Liver (tissue), 3 donors: ENCODE results near the gene RTL9.

ENCODE experiments used
- CTCF ChIP-seq: fragments of 150-350 bp; IDR thresholded peaks from 2 replicates; pipeline ENCODE4 v1.5.1; 2017; ENCODE audit warnings: improper control_type of control experiment, low read depth, low read length; ENCODE audit not compliant: missing input control
- FOXA1 ChIP-seq: IDR thresholded peaks from 2 replicates; pipeline ENCODE4 v1.6.1; 2016; ENCODE audit warnings: antibody characterized with exemption
- JUND ChIP-seq, 2 donors: IDR thresholded peaks; 2 replicates each; pipeline ENCODE4 v1.6.1; 2016; ENCODE audit warnings: antibody characterized with exemption in 2 of 2
- TAF1 ChIP-seq: conservative IDR thresholded peaks from 2 replicates; pipeline ENCODE4 v1.6.1; 2016; ENCODE audit warnings: antibody characterized with exemption, mild to moderate bottlenecking
- YY1 ChIP-seq: IDR thresholded peaks from 2 replicates; pipeline ENCODE4 v1.6.1; 2016; ENCODE audit warnings: antibody characterized with exemption, mild to moderate bottlenecking
- TF ChIP-seq, protein P1 (sequence below): IDR thresholded peaks from 2 replicates; pipeline ENCODE4 v1.6.1; 2016; ENCODE audit warnings: antibody characterized with exemption, mild to moderate bottlenecking
- donor health status: healthy.
- donor health status: healthy.

GRCh38 chrX:110397339-110397738 lies 38.7 kb downstream of the RTL9 start:
- TF ChIP-seq CTCF (no peak), YY1 (no peak), FOXA1 (no peak), TAF1 (no peak), JUND (IDR thresholded peaks at IDR 0.05) (no peak)
- TF ChIP-seq, protein P1, sequence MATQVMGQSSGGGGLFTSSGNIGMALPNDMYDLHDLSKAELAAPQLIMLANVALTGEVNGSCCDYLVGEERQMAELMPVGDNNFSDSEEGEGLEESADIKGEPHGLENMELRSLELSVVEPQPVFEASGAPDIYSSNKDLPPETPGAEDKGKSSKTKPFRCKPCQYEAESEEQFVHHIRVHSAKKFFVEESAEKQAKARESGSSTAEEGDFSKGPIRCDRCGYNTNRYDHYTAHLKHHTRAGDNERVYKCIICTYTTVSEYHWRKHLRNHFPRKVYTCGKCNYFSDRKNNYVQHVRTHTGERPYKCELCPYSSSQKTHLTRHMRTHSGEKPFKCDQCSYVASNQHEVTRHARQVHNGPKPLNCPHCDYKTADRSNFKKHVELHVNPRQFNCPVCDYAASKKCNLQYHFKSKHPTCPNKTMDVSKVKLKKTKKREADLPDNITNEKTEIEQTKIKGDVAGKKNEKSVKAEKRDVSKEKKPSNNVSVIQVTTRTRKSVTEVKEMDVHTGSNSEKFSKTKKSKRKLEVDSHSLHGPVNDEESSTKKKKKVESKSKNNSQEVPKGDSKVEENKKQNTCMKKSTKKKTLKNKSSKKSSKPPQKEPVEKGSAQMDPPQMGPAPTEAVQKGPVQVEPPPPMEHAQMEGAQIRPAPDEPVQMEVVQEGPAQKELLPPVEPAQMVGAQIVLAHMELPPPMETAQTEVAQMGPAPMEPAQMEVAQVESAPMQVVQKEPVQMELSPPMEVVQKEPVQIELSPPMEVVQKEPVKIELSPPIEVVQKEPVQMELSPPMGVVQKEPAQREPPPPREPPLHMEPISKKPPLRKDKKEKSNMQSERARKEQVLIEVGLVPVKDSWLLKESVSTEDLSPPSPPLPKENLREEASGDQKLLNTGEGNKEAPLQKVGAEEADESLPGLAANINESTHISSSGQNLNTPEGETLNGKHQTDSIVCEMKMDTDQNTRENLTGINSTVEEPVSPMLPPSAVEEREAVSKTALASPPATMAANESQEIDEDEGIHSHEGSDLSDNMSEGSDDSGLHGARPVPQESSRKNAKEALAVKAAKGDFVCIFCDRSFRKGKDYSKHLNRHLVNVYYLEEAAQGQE = no peak
